NCI-H2171 treated with DMSO at 0.1 percent for 48 hours (cell line): Measurements from ENCODE around the gene PVRIG.
"Not testable (repeated sequence)": the region's sequence is repeated elsewhere in the genome, so short reads cannot be mapped to it uniquely, and the experiment has no call there.

Source experiments
- DNase-seq: peaks from one replicate; lab custom pipeline; 2025; lab: John Stamatoyannopoulos, UW

PVRIG gene

DNA sequence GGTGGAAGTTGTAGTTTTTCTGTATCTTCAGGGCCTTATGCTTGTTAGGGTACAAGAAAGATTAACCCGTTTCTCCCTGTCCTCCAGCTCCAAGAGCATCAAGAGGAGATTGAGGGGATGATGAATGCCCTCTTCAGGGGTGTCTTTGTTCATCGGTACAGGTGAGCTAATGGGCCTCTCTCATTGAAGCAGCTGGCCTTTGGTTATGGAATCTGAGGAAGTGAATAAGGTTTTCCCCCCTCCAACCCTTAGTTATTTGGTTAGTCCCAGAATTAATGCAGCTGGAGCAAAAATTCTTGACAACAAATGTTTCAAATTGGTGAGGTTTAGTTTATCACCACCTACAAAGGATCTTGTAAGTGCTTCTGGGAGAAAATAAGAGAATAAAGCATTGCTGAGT lies 24.5 kb upstream of the PVRIG start:
- no peak for DNase-seq

DNA sequence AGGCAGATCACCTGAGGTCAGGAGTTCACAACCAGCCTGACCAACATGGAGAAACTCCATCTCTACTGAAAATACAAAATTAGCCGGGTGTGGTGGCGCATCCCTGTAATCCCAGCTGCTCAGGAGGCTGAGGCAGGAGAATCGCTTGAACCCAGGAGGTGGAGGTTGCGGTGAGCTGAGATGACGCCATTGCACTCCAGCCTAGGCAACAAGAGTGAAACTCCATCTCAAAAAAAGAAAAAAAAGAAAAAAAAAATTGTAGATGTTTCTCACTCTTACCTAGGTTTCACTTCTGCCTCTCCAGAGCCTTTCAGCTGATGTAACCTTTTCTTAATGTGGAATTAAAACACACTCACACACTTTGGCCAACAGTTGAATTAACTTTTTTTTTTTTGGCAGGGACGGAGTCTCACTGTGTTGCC lies 23.8 kb upstream of the PVRIG start:
- not testable (repeated sequence) for DNase-seq

DNA sequence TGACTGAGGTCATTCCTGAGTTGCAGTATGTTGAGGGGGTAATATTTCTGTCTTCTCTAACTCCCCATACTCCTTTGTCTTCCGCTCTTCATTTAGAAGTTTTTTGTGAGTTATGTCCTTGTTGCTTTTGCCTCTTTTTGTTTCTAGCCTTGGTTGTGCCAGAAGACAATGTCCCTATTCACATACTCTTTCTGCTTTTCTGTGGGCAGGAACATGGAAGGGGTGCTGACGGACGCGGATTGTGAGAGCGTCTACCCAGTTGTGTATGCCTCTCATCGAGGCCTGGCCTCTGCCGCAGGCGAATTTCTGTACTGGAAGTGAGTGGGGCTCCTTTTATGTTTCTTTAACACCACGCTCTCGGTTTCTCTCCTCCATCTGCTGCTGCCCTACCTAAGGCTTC lies 21.5 kb upstream of the PVRIG start:
- no peak for DNase-seq

DNA sequence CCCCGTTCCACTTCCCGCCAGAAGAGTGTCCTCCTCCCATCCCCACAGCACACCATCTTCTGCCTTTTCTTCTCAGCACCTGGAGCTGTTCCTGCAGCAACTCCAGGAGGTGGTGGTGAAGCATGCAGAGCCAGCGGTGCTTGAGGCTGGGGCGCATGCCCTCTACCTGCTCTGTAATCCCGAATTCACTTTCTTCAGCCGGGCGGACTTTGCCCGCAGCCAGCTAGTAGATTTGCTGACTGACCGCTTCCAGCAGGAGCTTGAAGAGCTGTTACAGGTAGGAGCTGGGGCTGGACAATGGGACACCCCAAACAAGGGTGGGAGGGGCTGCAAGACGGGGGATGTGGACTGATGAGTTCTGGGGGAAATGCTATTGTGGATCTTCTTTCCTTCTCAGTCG lies 19.1 kb upstream of the PVRIG start:
- DNase-seq = no peak

DNA sequence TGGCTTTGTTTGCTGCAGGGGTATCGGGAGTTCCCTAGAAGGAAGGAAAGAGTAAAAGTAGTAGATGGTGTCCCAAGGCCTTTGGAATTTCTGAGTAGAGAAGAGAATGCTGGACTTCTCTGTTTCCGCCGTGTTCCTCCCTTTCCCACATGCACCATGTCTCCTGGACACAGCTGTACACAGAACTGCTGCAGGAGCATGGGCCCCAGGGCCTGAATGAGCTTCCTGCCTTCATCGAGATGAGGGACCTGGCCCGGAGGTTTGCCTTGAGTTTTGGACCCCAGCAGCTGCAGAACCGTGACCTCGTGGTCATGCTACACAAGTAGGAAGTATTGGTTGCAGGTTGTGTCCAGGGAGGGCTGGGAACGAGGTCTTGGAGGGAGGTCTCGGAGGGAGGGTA lies 15.3 kb upstream of the PVRIG start:
- no peak for DNase-seq

DNA sequence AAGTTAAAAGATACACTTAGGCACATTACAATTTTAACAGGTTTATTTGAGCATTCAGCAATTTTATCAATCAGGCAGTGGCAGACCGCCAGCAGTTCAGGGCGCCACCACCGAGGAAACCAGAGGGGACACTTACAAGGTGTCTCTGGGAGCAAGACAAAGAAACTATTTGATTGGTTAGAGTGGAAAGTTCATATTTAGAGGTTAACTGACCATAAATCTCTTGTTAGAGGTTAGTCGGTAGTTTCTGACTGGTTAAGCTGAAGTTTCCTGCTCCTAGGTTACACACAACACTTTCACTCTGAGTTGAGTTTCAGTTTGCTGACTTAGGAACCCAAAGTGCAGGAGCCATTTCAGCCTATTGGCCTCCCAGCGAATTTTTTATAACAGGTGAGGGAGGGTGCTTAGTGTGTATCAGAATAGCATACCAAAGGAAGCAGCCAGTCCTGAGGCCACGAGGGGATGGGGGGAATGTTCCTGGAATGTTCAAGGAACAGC lies 10.8 kb upstream of the PVRIG start:
- DNase-seq = no peak

DNA sequence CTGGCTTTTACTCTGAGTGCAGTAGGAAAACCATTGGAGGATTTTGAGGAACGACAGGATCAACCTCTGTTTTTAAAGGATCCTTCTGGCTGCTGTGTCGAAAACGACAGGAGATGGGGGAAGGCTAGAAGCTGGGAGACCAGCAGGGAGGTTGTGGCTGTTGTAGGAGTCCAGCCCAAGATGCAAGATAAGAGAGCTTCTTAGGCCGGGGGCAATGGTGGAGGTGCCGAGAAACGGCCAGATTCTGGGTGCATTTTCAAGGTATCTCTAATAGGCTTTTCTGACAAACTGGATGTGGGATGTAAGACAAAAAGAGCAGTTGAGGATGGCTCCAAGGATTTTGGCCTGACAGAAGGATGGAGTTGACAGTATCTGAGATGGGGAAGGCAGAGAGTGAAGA lies 10.3 kb upstream of the PVRIG start:
- no peak for DNase-seq

DNA sequence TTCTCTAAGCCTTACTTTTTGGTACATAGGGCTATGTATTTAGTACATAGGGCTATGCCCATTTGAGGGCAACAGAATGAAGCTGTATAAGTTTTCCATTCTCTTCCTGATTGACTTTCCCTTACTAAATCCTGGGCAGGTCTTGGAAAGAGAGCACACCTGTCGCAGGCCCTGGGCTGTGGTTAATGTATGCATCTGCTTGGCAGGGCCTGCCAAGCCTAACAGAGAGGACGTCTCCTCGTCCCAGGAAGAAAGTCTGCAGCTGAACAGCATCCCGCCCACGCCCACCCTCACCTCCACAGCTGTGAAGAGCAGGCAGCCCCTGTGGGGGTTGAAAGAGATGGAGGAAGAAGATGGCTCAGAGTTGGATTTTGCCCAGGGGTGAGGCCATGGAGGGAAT lies 8.9 kb upstream of the PVRIG start:
- DNase-seq = no peak

DNA sequence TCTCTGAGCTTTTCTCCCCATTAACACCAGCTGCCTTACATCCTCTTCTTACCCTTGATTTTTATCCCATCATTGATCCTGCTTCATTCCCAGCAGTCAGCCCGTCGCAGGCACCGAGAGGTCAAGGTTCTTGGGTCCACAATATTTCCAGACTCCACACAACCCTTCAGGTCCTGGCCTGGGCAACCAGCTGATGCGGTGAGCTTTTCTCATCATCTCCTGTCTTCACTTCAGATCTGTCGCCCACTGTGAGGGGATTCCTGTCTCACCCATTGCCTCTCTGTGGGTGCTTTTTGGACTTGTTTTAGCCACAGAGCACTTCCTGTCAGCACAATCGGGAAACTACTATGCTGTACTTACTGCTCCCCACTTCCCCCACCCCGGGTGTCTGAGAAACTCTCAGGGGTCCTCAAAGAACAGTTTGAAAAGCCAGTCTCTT lies 8.4 kb upstream of the PVRIG start:
- DNase-seq = no peak

DNA sequence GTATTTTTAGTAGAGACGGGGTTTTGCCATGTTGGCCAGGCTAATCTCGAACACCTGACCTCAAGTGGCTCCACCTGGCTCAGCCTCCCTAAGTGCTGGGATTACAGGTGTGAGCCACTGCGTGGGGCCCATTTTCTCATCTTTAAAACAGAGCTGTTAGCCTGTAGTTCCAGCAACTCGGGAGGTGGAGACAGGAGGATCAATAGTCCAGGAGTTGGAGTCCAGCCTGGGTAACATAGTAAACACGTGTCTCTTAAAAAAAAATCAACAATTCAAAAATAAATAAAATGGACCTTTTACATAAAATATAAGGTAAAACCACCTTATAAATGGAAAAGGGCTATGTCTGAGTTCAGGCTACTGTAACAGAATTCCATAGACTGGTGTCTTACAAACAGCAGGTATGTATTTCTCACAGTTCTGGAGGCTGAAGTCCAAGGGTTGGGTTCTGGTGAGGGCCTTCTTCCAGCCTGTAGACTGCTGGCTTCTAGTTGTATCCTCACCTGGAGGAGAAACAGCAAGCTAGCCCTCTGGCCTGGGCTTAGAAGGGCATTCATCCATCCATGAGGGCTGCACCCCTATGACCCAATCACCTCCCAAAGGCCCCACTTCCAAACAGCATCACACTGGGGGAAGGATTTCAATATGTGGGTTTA lies 7.0 kb upstream of the PVRIG start:
- no peak for DNase-seq

DNA sequence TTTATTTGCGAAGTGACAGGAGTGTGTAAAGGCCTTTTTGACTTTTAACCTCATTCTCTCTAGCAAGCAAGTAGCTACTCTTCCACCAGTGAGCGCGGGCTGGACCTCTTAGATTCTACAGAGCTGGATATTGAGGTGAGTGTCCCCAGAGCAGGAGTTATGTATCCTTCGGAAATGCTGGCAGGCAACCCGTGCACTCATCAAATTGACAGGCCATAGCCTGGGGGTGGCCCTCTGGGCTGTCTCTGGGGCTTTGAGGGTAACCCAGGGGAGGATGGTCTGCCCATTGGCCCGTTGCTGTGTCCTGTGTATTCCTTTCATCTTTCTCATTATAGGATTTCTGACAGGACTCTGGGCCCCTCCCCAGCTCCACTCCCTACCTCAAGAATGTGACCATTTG lies 6.1 kb upstream of the PVRIG start:
- DNase-seq = no peak

DNA sequence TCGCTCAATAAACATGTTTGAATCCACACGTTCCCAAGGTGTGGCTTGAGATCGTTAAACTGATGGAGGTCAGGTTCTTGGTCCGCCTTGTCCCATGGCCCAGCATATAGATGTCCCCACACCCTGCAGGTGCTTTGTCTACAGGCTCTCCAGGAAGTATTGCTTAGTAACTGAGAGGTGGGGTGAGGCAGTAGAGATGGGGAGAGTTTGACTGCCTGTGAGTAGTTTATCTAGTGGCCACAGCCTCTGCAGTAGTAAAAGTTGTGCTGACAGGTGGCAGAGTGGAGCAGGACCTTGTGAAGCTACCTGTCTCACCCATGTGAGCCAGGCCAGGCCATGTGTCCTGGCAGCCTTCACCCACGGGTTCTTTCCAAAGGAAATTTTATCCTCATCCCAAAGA lies 5.4 kb upstream of the PVRIG start:
- not testable (repeated sequence) for DNase-seq

DNA sequence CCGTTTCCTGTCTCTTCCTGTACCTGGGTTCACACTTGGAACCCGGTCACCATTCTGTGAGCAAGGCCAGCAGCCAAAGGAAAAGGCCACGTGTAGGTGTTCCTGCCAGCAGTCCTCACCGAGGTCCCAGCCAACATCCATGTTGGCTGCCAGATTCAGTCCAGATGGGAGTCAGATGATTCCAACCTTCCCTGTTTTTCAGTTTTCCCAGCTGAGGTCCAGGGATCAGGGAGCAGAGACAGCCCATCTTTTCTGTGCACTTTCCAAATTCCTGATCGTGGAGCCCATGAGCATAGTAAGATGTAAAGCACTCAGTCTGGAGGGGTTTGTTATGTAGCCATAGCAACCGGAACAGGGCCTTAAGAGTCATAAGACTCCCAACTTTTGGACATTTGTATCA lies 3.9 kb upstream of the PVRIG start:
- no peak for DNase-seq

DNA sequence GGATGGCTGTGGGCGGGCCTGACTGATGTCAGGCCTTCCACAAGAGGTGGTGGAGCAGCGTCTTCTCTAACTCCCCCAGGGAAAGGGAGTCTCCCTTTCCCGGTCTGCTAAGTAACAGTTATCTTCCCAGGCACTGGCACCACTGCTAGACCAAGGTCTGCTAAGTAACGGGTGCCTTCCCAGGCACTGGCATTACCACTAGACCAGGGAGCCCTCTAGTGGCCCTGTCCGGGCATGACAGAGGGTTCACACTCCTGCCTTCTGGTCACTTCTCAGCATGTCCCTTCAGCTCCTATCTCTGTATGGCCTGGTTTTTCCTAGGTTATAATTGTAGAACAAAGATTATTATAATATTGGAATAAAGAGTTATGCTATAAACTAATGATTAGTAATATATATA lies 1.8 kb upstream of the PVRIG start:
- peak; percentile 67 for DNase-seq

DNA sequence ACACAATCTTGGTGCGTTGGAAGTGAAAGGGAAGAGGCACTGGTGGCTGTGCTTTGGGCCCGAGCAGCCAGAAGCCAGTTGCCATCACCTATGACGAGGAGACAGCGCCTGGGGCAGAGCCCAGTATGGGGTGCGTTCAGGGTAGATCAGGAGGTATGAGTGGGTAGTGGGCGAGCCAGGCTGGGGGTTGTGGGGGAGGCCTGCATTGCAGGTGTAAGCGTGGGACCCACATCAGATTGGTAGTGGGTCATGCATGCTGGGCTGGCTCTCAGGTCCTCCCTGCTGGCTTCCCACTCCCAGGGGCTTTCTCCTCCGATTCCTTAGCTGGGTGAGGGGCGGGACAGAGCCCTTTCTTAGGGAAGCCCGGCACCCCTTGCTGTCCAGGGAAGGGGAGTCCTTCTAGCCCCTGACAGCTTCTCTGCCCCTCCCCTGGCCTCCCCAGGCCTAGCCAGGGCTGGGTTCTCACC lies 445 bp upstream of the PVRIG start:
- DNase-seq = no peak

DNA sequence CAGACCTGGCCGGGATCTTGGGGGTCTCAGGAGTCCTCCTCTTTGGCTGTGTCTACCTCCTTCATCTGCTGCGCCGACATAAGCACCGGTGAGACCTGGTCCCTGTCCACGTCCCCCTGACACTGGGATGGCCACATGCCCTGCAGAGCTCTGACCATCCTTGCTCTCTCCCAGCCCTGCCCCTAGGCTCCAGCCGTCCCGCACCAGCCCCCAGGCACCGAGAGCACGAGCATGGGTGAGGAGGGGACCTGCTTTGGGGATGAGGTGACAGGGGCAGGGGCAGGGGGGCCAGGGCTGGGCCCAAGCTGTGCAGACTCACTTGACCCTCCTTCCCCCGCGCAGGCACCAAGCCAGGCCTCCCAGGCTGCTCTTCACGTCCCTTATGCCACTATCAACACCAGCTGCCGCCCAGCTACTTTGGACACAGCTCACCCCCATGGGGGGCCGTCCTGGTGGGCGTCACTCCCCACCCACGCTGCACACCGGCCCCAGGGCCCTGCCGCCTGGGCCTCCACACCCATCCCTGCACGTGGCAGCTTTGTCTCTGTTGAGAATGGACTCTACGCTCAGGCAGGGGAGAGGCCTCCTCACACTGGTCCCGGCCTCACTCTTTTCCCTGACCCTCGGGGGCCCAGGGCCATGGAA lies 959 bp downstream of the PVRIG start:
- DNase-seq = no peak

DNA sequence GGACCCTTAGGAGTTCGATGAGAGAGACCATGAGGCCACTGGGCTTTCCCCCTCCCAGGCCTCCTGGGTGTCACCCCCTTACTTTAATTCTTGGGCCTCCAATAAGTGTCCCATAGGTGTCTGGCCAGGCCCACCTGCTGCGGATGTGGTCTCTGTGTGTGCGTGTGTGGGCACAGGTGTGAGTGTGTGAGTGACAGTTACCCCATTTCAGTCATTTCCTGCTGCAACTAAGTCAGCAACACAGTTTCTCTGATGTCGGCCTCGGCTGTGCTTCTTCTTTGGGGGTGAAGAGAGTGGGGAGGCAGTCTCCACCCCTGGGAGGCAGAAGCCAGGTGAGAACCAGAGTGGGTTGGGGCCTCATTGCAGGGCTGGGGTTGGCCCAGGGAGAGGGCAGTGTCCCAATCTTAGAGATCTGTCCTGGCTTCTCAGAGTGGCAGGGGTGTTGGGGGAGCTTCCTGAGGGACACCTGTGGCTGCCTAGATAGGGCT lies 1.5 kb downstream of the PVRIG start:
- DNase-seq = no peak

DNA sequence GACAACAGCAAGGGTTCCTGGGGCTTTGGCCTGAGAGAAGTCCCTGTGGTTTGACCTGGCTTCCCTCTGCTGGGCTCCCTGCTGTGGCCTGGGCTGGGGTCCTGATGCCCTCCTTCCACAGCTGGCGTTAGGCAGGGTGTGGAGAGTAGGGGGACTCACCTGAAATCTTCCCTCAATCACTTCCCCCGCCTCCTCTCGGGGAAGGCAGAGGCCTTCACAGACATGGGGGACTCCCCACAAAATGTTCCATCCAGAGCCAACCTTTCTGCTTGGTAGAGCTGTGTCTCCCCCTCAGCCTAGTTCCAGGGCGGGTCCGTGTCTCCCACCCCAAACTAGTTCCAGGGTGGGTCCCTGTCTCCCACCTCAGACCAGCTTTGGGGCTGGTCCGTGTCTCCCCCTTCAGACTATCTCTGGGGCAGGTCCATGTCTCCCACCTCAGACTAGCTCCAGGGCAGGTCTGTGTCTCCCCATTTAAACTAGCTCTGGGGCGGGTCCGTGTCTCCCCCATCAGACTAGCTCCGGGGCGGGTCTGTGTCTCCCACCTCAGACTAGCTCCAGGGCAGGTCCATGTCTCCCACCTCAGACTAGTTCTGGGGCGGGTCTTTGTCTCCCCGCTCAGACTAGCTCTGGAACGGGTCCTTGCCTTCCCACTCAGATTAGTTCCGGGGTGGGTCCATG lies 2.2 kb downstream of the PVRIG start:
- DNase-seq = no peak

DNA sequence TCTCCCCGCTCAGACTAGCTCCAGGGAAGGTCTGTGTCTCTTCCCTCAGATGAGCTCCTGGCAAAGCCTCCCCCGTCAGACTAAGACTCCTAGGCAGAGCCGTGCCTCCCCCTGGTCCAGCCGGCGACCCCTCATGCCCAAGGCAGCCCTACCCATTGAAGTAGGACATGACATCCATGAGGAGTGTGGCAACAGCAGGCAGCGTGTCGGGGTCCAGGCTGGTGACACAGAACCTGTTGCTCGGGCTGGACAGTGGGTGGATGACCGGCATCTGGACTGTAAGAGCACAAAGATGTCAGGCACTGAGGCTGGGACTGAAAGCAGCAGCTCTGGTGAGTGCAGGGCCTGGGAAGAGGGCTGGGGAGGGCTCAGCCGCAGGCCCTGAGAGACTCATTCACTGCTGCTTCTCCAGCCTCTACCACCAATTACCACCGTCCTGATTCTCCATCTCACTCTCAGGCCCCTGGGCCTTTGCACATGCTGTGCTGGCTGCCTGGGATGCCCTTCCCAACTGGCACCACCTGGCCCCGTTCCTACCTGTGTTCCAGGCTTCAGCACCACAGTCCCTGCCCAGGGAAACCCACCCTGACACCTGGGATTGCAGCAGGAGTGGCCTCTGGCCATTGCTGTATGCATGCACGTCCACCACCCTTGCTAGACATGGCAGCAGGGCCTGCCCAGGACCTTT lies 2.8 kb downstream of the PVRIG start:
- no peak for DNase-seq

DNA sequence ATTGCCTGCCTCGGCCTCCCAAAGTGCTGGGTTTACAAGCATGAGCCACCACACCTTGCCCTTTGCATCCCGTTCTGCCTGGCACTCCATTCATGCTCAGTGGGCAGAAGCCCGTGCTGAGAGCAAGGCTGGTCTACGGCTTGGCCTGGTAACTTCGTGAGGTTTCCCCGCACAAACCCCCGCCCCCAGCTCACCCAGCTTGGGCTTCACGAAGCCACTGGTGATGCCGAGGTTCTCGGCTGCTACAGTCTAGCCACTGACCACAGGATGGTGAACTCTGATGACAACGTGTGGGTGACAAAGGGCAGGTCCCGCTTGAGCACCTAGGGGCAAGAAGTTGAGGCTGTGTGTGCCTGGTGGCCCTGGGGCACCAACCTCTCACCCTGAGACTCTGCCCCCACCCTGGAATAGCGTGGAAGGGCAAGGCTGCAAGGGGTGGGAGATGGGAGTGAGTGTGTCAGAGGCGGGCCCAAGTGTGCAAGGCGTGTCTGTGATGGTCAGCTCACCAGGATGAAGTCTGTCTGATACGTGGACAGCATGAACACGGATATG lies 3.7 kb downstream of the PVRIG start:
- DNase-seq = not testable (repeated sequence)

DNA sequence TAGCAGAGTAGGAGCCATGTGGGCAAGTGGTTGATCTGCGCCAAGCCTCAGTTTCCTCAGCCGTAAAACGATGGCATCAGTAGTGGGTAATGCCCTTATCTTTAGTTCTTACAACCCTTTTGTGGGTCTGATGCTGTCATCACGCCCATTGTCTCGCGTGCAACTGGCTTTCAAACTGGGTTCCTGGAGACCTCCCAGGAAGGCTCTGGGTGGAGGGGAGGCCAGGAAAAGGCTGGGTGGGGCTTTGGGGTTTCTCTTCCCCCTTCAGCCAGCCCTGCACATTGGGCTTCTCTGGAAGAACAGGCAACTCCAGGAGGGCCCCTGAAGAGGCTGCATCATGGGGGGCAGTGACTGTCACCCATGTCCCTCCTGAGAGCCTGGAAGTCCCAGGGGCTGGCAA lies 5.1 kb downstream of the PVRIG start:
- DNase-seq = not testable (repeated sequence)
